SH-SY5Y (cell line): Measurements from ENCODE around the gene PLA2G4D.

Experiments used
- GATA2 ChIP-seq: IDR thresholded peaks from 2 replicates; pipeline ENCODE4 v1.6.1; 2011; ENCODE audit warnings: mild to moderate bottlenecking, low read depth, low read length
- GATA3 ChIP-seq: IDR thresholded peaks from 2 replicates; pipeline ENCODE4 v1.6.1; 2011; ENCODE audit warnings: low read depth, mild to moderate bottlenecking, low read length, moderate library complexity

DNA sequence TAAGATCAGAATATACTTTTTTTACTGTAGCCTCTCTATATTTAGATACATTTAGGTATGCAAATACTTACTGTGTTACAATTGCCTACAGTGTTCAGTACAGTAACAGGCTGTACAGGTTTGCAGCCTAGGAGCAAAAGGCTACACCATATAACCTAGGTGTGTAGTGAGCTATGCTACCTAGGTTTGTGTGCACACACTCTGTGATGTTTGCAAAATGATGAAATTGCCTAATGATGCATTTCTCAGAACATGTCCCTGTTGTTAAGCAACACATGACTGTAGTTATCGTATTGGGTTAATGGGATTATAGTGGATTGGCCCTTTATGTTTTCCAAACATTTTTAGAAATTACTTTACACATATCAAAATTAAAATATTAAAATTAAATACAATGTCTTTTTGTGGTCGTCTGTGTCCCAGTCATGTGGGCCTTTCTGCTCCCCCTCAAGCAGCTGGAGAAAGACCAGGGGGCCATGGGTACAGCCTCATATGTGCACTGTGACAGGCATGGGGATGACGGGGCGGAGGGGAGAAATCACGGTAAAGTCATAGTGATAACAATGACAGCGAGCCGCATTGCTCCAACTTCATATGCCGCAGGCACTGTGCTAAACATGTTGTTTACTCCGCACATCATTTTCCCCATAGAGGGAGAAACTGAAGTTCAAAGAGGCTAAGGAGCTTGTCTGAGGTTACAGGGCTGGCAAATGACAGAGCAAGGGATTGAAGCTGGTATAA, 46.1 kb downstream of the PLA2G4D start:
- TF ChIP-seq GATA2 (no peak), GATA3 (no peak)
